GM11168 (cell line): ENCODE measurements around the gene IZUMO1.

Experiments used
- in situ Hi-C: fragments of 300-500 bp; cut with MboI; formaldehyde crosslinking; loops from one replicate; pipeline ENCODE4 v1.12.0; 2022; ENCODE audit warnings: low sequenced_read_pairs; ENCODE audit not compliant: unreplicated experiment

The IZUMO1 gene

DNA sequence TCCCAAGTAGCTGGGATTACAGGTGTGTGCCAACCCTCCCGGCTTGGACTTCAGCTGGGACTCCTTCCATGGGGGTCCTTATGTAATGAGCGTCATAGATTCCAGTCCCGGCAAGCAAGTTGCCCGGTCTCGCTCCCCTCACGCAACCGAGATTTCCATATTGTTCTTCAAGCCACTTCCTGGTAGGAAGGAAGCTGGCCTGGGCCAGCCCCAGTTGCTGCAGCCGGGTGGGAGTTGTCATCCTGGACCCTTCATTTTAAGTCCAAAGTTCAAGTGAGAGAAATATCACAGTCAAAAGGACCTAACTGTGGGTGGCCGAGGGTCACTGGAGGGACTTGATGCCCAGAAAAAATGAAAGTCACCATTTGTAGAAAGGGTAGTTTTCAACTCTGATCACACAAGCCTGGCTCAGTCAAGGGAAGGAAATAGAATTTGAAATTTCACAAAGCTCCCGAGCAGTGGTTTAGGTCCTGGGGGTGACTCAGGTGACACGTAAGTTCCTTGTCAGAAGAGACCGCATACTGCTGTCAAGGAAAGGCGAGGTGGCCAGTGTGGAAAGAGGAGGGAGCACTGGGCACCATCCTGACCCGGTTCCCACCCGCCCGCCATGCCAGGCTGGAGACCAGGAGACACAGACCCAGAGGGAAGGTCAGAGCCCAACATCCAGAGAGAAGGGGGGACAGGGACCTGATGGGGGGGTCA lies 13.9 kb upstream of the IZUMO1 start:
- in situ Hi-C loops: no loop called here

DNA sequence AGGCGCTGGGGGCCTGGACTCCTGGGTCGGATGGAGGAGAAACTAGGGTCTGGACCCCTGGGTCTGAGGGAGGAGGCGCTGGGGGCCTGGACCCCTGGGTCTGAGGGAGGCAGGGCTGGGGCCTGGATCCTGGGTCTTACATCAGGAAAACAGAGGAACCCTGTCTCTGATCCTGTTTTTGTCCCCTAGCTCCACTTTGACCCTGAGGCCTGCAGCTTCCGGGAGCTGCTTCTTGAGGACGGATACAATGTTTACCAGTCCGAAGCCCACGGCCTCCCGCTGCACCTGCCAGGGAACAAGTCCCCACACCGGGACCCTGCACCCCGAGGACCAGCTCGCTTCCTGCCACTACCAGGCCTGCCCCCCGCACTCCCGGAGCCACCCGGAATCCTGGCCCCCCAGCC lies 11.0 kb upstream of the IZUMO1 start:
- in situ Hi-C loops: no loop called here

- in situ Hi-C loops: no loop called here
Observed at GRCh38 chr19:48757089-48757675, 10.5 kb upstream of the IZUMO1 start.

DNA sequence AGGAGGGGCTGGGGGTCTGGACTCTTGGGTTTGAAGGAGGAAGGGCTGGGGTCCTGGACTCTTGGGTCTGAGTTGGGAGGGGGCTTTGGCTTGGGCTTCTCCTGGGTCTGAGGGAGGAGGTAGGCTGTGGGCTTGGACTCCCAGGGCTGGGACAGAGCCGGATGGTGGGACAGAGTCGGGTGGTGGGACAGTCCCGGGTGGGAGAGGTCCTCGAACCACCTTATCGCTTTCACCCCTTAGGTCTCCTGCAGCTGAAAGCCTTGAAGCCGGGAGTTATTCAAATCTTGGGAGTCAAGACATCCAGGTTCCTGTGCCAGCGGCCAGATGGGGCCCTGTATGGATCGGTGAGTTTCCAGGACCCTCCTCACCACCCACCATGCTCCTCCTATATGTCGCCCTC lies 10.0 kb upstream of the IZUMO1 start:
- in situ Hi-C loops: no loop called here

- in situ Hi-C loops: no loop called here
Observed at GRCh38 chr19:48756212-48756611, 9.5 kb upstream of the IZUMO1 start.

- in situ Hi-C loops: no loop called here
Observed at GRCh38 chr19:48755787-48756186, 9.1 kb upstream of the IZUMO1 start.

DNA sequence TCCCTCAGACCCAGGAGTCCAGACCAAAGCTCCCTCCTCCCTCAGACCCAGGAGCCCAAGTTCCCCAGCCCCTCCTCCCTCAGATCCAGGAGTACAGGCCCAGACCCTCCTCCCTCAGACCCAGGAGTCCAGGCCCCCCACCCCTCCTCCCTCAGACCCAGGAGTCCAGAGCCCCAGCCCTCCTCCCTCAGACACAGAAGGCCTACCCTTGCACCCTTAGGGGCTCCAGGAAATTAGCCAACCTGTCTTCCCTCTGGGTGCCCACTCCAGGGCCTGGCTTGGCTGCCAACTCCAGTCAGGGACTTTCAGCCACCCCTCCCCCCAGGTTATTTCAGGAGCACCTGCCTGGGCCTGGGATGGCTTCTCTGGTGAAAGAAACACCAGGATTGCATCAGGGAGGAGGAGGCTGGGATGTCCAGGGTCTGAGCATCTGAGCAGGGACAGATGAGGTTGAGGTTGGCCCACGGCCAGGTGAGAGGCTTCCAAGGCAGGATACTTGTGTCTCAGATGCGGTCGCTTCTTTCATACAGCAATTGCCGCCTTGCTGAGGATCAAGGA lies 8.5 kb upstream of the IZUMO1 start, which contains the start of gene FGF21:
TSS of gene FGF21 (plus strand) at position 441 of the 558 bp plus-strand sequence. CDS start 713 bp downstream, outside the sequence.
- in situ Hi-C loops: no loop called here

GRCh38 chr19:48752496-48753365 lies 6.0 kb upstream of the IZUMO1 start, which contains the start of gene FUT1:
FUT1 (minus strand) TSS chr19:48752641; CDS start chr19:48751281, 1,360 bp downstream.
- in situ Hi-C loops: no loop called here

GRCh38 chr19:48751845-48752495 lies 5.3 kb upstream of the IZUMO1 start:
- in situ Hi-C loops: no loop called here

- in situ Hi-C loops: no loop called here
Observed at GRCh38 chr19:48750771-48751504, 4.2 kb upstream of the IZUMO1 start.

- in situ Hi-C loops: no loop called here
Observed at GRCh38 chr19:48750351-48750750, 3.6 kb upstream of the IZUMO1 start.

GRCh38 chr19:48749571-48750198 lies 3.0 kb upstream of the IZUMO1 start:
- in situ Hi-C loops: no loop called here

- in situ Hi-C loops: no loop called here
Observed at GRCh38 chr19:48746110-48746509, 599 bp downstream of the IZUMO1 start.

DNA sequence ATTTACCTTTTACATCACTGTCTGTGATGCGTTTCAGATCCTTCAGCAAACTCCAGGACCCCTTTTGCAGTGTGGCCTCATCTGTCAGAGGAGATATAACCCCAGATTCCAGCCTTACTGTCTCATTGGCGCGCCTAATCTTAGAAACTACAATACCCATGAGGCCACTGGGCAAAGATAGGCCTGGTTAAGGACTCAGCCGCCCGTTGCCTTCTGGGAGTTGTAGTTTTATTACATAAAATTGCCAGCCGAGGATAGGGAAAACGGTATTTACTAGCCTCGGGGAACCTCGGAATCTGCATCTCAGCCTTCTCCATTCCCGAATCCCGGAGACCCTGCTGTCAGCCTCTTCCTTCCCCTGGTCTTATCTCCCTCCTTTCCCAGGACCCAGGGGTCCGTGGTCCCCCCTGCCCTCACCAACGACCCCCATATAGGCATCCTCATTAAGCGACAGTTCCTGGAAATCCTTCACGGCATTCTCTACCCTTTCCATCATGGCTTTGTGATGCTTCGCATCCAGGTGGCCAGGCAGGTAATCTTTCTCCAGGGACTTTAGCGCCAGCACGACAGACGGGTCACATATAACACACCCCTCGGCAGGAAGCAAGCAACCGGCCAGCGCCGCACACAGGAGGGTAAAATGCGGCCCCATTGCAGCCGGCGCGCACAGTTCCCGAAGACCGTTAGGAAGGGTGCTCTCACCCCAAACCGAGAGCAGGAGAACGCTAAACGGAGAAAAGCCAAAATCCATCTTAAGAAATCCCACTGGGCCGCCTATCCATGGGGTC lies 1.3 kb downstream of the IZUMO1 start:
- in situ Hi-C loops: no loop called here

GRCh38 chr19:48742096-48742495 lies 4.6 kb downstream of the IZUMO1 start:
- in situ Hi-C loops: no loop called here

- in situ Hi-C loops: no loop called here
Observed at GRCh38 chr19:48741129-48741999, 5.3 kb downstream of the IZUMO1 start.
